ENCODE results near the gene CASP8. TPM values are rescaled to one million over a fixed set of nuclear protein-coding genes. Genes with fewer than 3 reads are reported as not detected.

The CASP8 gene
- 6.4 TPM for total RNA-seq

GRCh38 chr2:201260302-201260800 lies at the start of gene CASP8:
CASP8 (plus strand) TSS chr2:201260536; CDS start chr2:201266487, 5,951 bp downstream.

Other genes starting within 250 kb of the CASP8 start
- 37.5 TPM for gene HYCC2, start 188.9 kb upstream of the CASP8 start, total RNA-seq
- gene NDUFB3, start 188.5 kb upstream of the CASP8 start, total RNA-seq, result 37.2 TPM
- 119 TPM for gene CFLAR, start 144.4 kb upstream of the CASP8 start, total RNA-seq
- 11.5 TPM for gene CASP10, start 77.4 kb upstream of the CASP8 start, total RNA-seq
- gene FLACC1, start 96.8 kb downstream of the CASP8 start, total RNA-seq, result 2.9 TPM
- gene TRAK2, start 190.9 kb downstream of the CASP8 start, total RNA-seq, result 87.7 TPM
- 95.5 TPM for gene STRADB, start 191.2 kb downstream of the CASP8 start, total RNA-seq